Measurements from ENCODE around the gene FAM120B.

FAM120B gene

GRCh38 chr6:170296423-170296745, 10.2 kb upstream of the FAM120B start:
- Histone ChIP-seq H3K27me3 (replicated peaks; ENCODE audit: control insufficient read depth, insufficient read depth, low read length) (peaks cover 41% of the 10 kb centered on the region), H3K9ac (ENCODE audit: low read length) (no peak overlapping the region), H3K4me1 (ENCODE audit: control insufficient read depth, insufficient read depth, low read length) (peaks cover 15% of the 10 kb centered on the region), H3K9me3 (ENCODE audit: control insufficient read depth, low read length) (no peaks in the 10 kb centered on the region), H3K36me3 (ENCODE audit: control insufficient read depth, insufficient read depth, low read length, severe bottlenecking) (no peaks in the 10 kb centered on the region), H3K4me3 (ENCODE audit: low read length) (peak overlapping the region; percentile 74)
- no peak for DNase-seq (ENCODE audit: low read depth)

- Histone ChIP-seq H3K4me3 (ENCODE audit: low read length) (no peak overlapping the region), H3K9me3 (ENCODE audit: control insufficient read depth, low read length) (no peaks in the 10 kb centered on the region), H3K4me1 (ENCODE audit: control insufficient read depth, insufficient read depth, low read length) (peaks cover 10% of the 10 kb centered on the region), H3K27me3 (replicated peaks; ENCODE audit: control insufficient read depth, insufficient read depth, low read length) (peaks cover 41% of the 10 kb centered on the region), H3K9ac (ENCODE audit: low read length) (no peak overlapping the region), H3K36me3 (ENCODE audit: control insufficient read depth, insufficient read depth, low read length, severe bottlenecking) (no peaks in the 10 kb centered on the region)
- no peak for DNase-seq (ENCODE audit: low read depth)
Measured at GRCh38 chr6:170296746-170297575, 9.6 kb upstream of the FAM120B start.

- Histone ChIP-seq H3K27me3 (replicated peaks; ENCODE audit: control insufficient read depth, insufficient read depth, low read length) (peaks cover 41% of the 10 kb centered on the region), H3K36me3 (ENCODE audit: control insufficient read depth, insufficient read depth, low read length, severe bottlenecking) (no peaks in the 10 kb centered on the region), H3K4me3 (ENCODE audit: low read length) (no peak overlapping the region), H3K4me1 (ENCODE audit: control insufficient read depth, insufficient read depth, low read length) (peaks cover 10% of the 10 kb centered on the region), H3K9me3 (ENCODE audit: control insufficient read depth, low read length) (no peaks in the 10 kb centered on the region), H3K9ac (ENCODE audit: low read length) (no peak overlapping the region)
- no peak for DNase-seq (ENCODE audit: low read depth)
Measured at GRCh38 chr6:170297576-170298330, 8.8 kb upstream of the FAM120B start.

- no peak for DNase-seq (ENCODE audit: low read depth)
- Histone ChIP-seq H3K4me3 (ENCODE audit: low read length) (no peak overlapping the region), H3K9ac (ENCODE audit: low read length) (no peak overlapping the region), H3K27me3 (replicated peaks; ENCODE audit: control insufficient read depth, insufficient read depth, low read length) (peaks cover 37% of the 10 kb centered on the region), H3K4me1 (ENCODE audit: control insufficient read depth, insufficient read depth, low read length) (peaks cover 3% of the 10 kb centered on the region), H3K9me3 (ENCODE audit: control insufficient read depth, low read length) (no peaks in the 10 kb centered on the region), H3K36me3 (ENCODE audit: control insufficient read depth, insufficient read depth, low read length, severe bottlenecking) (no peaks in the 10 kb centered on the region)
Measured at GRCh38 chr6:170298688-170299087, 7.9 kb upstream of the FAM120B start.

GRCh38 chr6:170301184-170301583, 5.4 kb upstream of the FAM120B start:
- Histone ChIP-seq H3K27me3 (replicated peaks; ENCODE audit: control insufficient read depth, insufficient read depth, low read length) (peaks cover 15% of the 10 kb centered on the region), H3K9me3 (ENCODE audit: control insufficient read depth, low read length) (no peaks in the 10 kb centered on the region), H3K36me3 (ENCODE audit: control insufficient read depth, insufficient read depth, low read length, severe bottlenecking) (no peaks in the 10 kb centered on the region), H3K4me1 (ENCODE audit: control insufficient read depth, insufficient read depth, low read length) (peaks cover 6% of the 10 kb centered on the region), H3K9ac (ENCODE audit: low read length) (no peak overlapping the region), H3K4me3 (ENCODE audit: low read length) (no peak overlapping the region)
- no peak for DNase-seq (ENCODE audit: low read depth)

- DNase-seq (ENCODE audit: low read depth) = no peak
- Histone ChIP-seq H3K27me3 (replicated peaks; ENCODE audit: control insufficient read depth, insufficient read depth, low read length) (no peaks in the 10 kb centered on the region), H3K4me3 (ENCODE audit: low read length) (peak overlapping the region; percentile 94), H3K9me3 (ENCODE audit: control insufficient read depth, low read length) (no peaks in the 10 kb centered on the region), H3K4me1 (ENCODE audit: control insufficient read depth, insufficient read depth, low read length) (peaks cover 36% of the 10 kb centered on the region), H3K36me3 (ENCODE audit: control insufficient read depth, insufficient read depth, low read length, severe bottlenecking) (no peaks in the 10 kb centered on the region), H3K9ac (ENCODE audit: low read length) (peak overlapping the region; percentile 98)
Measured at GRCh38 chr6:170305805-170306323, 694 bp upstream of the FAM120B start.

- Histone ChIP-seq H3K36me3 (ENCODE audit: control insufficient read depth, insufficient read depth, low read length, severe bottlenecking) (no peaks in the 10 kb centered on the region), H3K9me3 (ENCODE audit: control insufficient read depth, low read length) (no peaks in the 10 kb centered on the region), H3K4me1 (ENCODE audit: control insufficient read depth, insufficient read depth, low read length) (peaks cover 36% of the 10 kb centered on the region), H3K27me3 (replicated peaks; ENCODE audit: control insufficient read depth, insufficient read depth, low read length) (no peaks in the 10 kb centered on the region), H3K9ac (ENCODE audit: low read length) (peak overlapping the region; percentile 98), H3K4me3 (ENCODE audit: low read length) (peak overlapping the region; percentile 94)
- DNase-seq (ENCODE audit: low read depth) = no peak
Measured at GRCh38 chr6:170307080-170307545, 555 bp downstream of the FAM120B start.

GRCh38 chr6:170308761-170309160, 2.2 kb downstream of the FAM120B start:
- DNase-seq (ENCODE audit: low read depth) = no peak
- no peak overlapping the region for H3K4me3 ChIP-seq (ENCODE audit: low read length)
- no peaks in the 10 kb centered on the region for H3K27me3 ChIP-seq (replicated peaks; ENCODE audit: control insufficient read depth, insufficient read depth, low read length)
- no peak overlapping the region for H3K9ac ChIP-seq (ENCODE audit: low read length)
- no peaks in the 10 kb centered on the region for H3K9me3 ChIP-seq (ENCODE audit: control insufficient read depth, low read length)
- H3K36me3 ChIP-seq (ENCODE audit: control insufficient read depth, insufficient read depth, low read length, severe bottlenecking) = no peaks in the 10 kb centered on the region
- peaks cover 36% of the 10 kb centered on the region for H3K4me1 ChIP-seq (ENCODE audit: control insufficient read depth, insufficient read depth, low read length)

- Histone ChIP-seq H3K4me3 (ENCODE audit: low read length) (no peak overlapping the region), H3K36me3 (ENCODE audit: control insufficient read depth, insufficient read depth, low read length, severe bottlenecking) (no peaks in the 10 kb centered on the region), H3K27me3 (replicated peaks; ENCODE audit: control insufficient read depth, insufficient read depth, low read length) (no peaks in the 10 kb centered on the region), H3K9ac (ENCODE audit: low read length) (no peak overlapping the region), H3K9me3 (ENCODE audit: control insufficient read depth, low read length) (no peaks in the 10 kb centered on the region), H3K4me1 (ENCODE audit: control insufficient read depth, insufficient read depth, low read length) (peaks cover 30% of the 10 kb centered on the region)
- no peak for DNase-seq (ENCODE audit: low read depth)
Measured at GRCh38 chr6:170311696-170312095, 5.1 kb downstream of the FAM120B start.

GRCh38 chr6:170312876-170313275, 6.3 kb downstream of the FAM120B start:
- Histone ChIP-seq H3K9me3 (ENCODE audit: control insufficient read depth, low read length) (no peaks in the 10 kb centered on the region), H3K4me3 (ENCODE audit: low read length) (no peak overlapping the region), H3K36me3 (ENCODE audit: control insufficient read depth, insufficient read depth, low read length, severe bottlenecking) (peaks cover 7% of the 10 kb centered on the region), H3K9ac (ENCODE audit: low read length) (no peak overlapping the region), H3K27me3 (replicated peaks; ENCODE audit: control insufficient read depth, insufficient read depth, low read length) (no peaks in the 10 kb centered on the region), H3K4me1 (ENCODE audit: control insufficient read depth, insufficient read depth, low read length) (peaks cover 28% of the 10 kb centered on the region)
- no peak for DNase-seq (ENCODE audit: low read depth)

- H3K4me3 ChIP-seq (ENCODE audit: low read length) = no peak overlapping the region
- no peak for DNase-seq (ENCODE audit: low read depth)
Measured at GRCh38 chr6:170313716-170314295, 7.2 kb downstream of the FAM120B start.

More at GRCh38 chr6:170313716-170314295, 7.2 kb downstream of the FAM120B start:
- Histone ChIP-seq H3K4me1 (ENCODE audit: control insufficient read depth, insufficient read depth, low read length) (peaks cover 18% of the 10 kb centered on the region), H3K9me3 (ENCODE audit: control insufficient read depth, low read length) (no peaks in the 10 kb centered on the region), H3K36me3 (ENCODE audit: control insufficient read depth, insufficient read depth, low read length, severe bottlenecking) (peaks cover 16% of the 10 kb centered on the region), H3K27me3 (replicated peaks; ENCODE audit: control insufficient read depth, insufficient read depth, low read length) (no peaks in the 10 kb centered on the region), H3K9ac (ENCODE audit: low read length) (no peak overlapping the region)

All from adipocyte (in vitro differentiated cells).